ENCODE data around the gene DLGAP1. TPM values are rescaled to one million over a fixed set of nuclear protein-coding genes. Genes with fewer than 3 reads are reported as not detected.
A peak's percentile ranks its signal among the peaks of the same experiment; 100 is the strongest.

DLGAP1 gene
- total and polyA plus RNA-seq, 2 of the 13 experiments (the other 11 are each of a cell fraction or from before 2014, with no cell fraction given) = 0.01 TPM; not detected in 1

GRCh38 chr18:3623769-3624545, 831.1 kb downstream of the DLGAP1 start (continued):
- TF ChIP-seq ELF3 (CRISPR knock-in tag; IDR thresholded peaks at IDR 0.05) (peak; percentile 87), BATF2 (CRISPR knock-in tag; IDR thresholded peaks at IDR 0.05) (0 out of 2 replicates have a peak, but pooled peaks have one; percentile 47), ZBTB34 (CRISPR knock-in tag; IDR thresholded peaks at IDR 0.05) (no peak; the same call in 1 of the 2 replicates), TMF1 (CRISPR knock-in tag; IDR thresholded peaks at IDR 0.05; ENCODE audit: low read depth) (no peak; the same call in 1 of the 2 replicates), RBM39 (IDR thresholded peaks at IDR 0.05; ENCODE audit: low read depth, low read length, poor library complexity, severe bottlenecking) (no peak), MLX (CRISPR knock-in tag; IDR thresholded peaks at IDR 0.05) (peak; percentile 88), TSC22D2 (CRISPR knock-in tag; IDR thresholded peaks at IDR 0.05; ENCODE audit: borderline replicate concordance) (no peak), HIC2 (CRISPR knock-in tag; IDR thresholded peaks at IDR 0.05; ENCODE audit: low read depth) (peak; percentile 90; the same call in 1 of the 2 replicates), NONO (IDR thresholded peaks at IDR 0.05) (no peak), NONO (CRISPR knock-in tag; conservative IDR thresholded peaks at IDR 0.05) (peak; percentile 89), SSRP1 (CRISPR knock-in tag; IDR thresholded peaks at IDR 0.05) (peak; percentile 88; the same call in 1 of the 2 replicates), ZNF670 (CRISPR knock-in tag; IDR thresholded peaks at IDR 0.05; ENCODE audit: borderline replicate concordance) (peak; percentile 74; the same call in 1 of the 2 replicates), ZKSCAN1 (IDR thresholded peaks at IDR 0.05; ENCODE audit: low read length) (no peak), ZMYM4 (CRISPR knock-in tag; IDR thresholded peaks at IDR 0.05) (peak; percentile 67), PCBP1 (IDR thresholded peaks at IDR 0.05; ENCODE audit: borderline replicate concordance, low read depth, low read length) (no peak), FOXO1 (CRISPR knock-in tag; IDR thresholded peaks at IDR 0.05) (peak; percentile 85), NR1H2 (CRISPR knock-in tag; IDR thresholded peaks at IDR 0.05; ENCODE audit: borderline replicate concordance, low read depth) (no peak), ZSCAN31 (CRISPR knock-in tag; IDR thresholded peaks at IDR 0.05; ENCODE audit: low read depth) (peak; percentile 93; the same call in 1 of the 2 replicates), ZNF547 (CRISPR knock-in tag; IDR thresholded peaks at IDR 0.05) (peak; percentile 34; the same call in 1 of the 2 replicates), NBN (conservative IDR thresholded peaks at IDR 0.05) (no peak), ZNF10 (CRISPR knock-in tag; IDR thresholded peaks at IDR 0.05; ENCODE audit: borderline replicate concordance, low read depth) (no peak), HNF4A (CRISPR knock-in tag; IDR thresholded peaks at IDR 0.05) (peak; percentile 87), SNAPC5 (CRISPR knock-in tag; IDR thresholded peaks at IDR 0.05; ENCODE audit: borderline replicate concordance) (peak; percentile 25; the same call in 1 of the 2 replicates), ZNF678 (CRISPR knock-in tag; IDR thresholded peaks at IDR 0.05) (no peak; the same call in 1 of the 2 replicates), ZBTB3 (CRISPR knock-in tag; IDR thresholded peaks at IDR 0.05; ENCODE audit: borderline replicate concordance, low read depth) (peak; percentile 51)

Measured in HepG2 (cell line).